Upper lobe of left lung (tissue), 6 donors: ENCODE results near the gene AFAP1L1. TPM values are rescaled to one million over a fixed set of nuclear protein-coding genes. Genes with fewer than 3 reads are reported as not detected.

Experiments
- ATAC-seq, 2 donors: fragments of 200-7000 bp; cut with Tn5 transposase; one replicate each; pipeline ENCODE4 v1.9.1; 2022; ENCODE audit warnings: mild to moderate bottlenecking in 2 of 2, moderate library complexity in 2 of 2; ENCODE audit not compliant: low FRiP score in 2 of 2
- DNase-seq, 2 donors: peaks; one replicate each; pipeline ENCODE4 v3.0.0-alpha.2; 2019 to 2020
- H3K27ac ChIP-seq, 4 donors: fragments of 200-600 bp; sonication (generic); one replicate each; pipeline ENCODE4 v1.5.1; 2016 to 2019
- H3K27me3 ChIP-seq, 4 donors: fragments of 200-600 bp; sonication (generic); one replicate each; pipeline ENCODE4 v1.5.1; 2017 to 2019
- H3K36me3 ChIP-seq, 4 donors: fragments of 200-600 bp; sonication (generic); one replicate each; pipeline ENCODE4 v1.5.1; 2016 to 2019
- H3K4me1 ChIP-seq, 4 donors: fragments of 200-600 bp; sonication (generic); one replicate each; pipeline ENCODE4 v1.5.1; 2018 to 2019
- H3K4me3 ChIP-seq, 4 donors: fragments of 200-600 bp; sonication (generic); one replicate each; pipeline ENCODE4 v1.5.1; 2017 to 2019; ENCODE audit warnings: mild to moderate bottlenecking in 2 of 4, moderate library complexity in 1 of 4
- H3K9me3 ChIP-seq, 4 donors: fragments of 200-600 bp; sonication (generic); one replicate each; pipeline ENCODE4 v1.5.1; 2018 to 2019
- EP300 ChIP-seq, 4 donors: sonication (generic); formaldehyde crosslinking; IDR thresholded peaks; one replicate each; pipeline ENCODE4 v1.5.1; 2017; ENCODE audit warnings: antibody characterized with exemption in 4 of 4, control low read depth in 2 of 4
- POLR2A ChIP-seq, 4 donors: fragments of 450-650 bp; IDR thresholded peaks; one replicate each; pipeline ENCODE4 v1.5.1; 2016 to 2017; ENCODE audit warnings: antibody characterized with exemption in 4 of 4, mild to moderate bottlenecking in 2 of 4
- POLR2AphosphoS5 ChIP-seq, 2 donors: sonication (generic); formaldehyde crosslinking; IDR thresholded peaks; one replicate each; pipeline ENCODE4 v1.5.1; 2017; ENCODE audit warnings: antibody characterized with exemption in 2 of 2
- WGBS, 2 donors: methylation state at CpG; one replicate each; pipeline ENCODE4 v1.1.5; 2017 to 2018; 5-methylcytosine and 5-hydroxymethylcytosine counted together
- total RNA-seq, 6 donors: library from RNA; depleted of rRNA in 4 of 6; stranded (reverse); fragments of >200 nt in 4 of 6; gene quantifications; one replicate each; pipeline versions ENCODE4 v1.1.0 to v1.2.1, GENCODE V29; 2016 to 2021
- TF ChIP-seq, protein P1 (sequence below), 6 experiments: fragments of 450-650 bp in 4 of 6; fragments of 200-600 bp in 2 of 6; sonication (generic) in 2 of 6; IDR thresholded peaks; one replicate each; pipeline ENCODE4 v1.5.1; 2016 to 2019; ENCODE audit warnings: antibody characterized with exemption in 6 of 6
- donor health status: DM: no; HTN: no; CAD: no; lungs with moderate emphysema.
- donor health status: DM: no; HTN: yes; CAD: no; lungs with severe emphysema.

Gene AFAP1L1
- total RNA-seq, 6 donors from 2014 or later: 15.1 to 40.8 (median 26.5) TPM

DNA sequence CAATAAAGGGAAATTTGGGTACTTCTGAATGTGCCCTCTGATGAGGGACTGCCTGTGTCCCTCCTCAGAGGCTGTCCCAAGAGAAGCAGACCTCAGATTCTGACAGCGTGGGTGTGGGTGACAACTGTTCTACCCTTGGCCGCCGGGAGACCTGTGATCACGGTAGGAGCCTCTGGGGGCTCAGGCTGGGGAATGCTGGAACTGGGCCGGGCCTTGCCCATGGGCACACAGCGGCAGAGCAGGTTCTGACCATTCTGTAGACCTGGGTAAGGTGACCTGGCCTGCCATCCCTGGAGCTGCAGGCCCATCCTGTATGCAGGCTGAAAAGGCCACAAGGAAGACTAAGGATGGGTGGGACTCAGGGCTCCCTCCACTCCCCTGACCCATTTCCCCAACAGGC, 44.1 kb downstream of the AFAP1L1 start:
- H3K27ac ChIP-seq: no peak overlapping the region
- ATAC-seq: no peak
- H3K27me3 ChIP-seq: no peaks in the 10 kb centered on the region
- peaks cover 10 to 19% (median 13%) of the 10 kb centered on the region in 4 donors for H3K4me1 ChIP-seq
- peak in 1 of 2 donors; percentile 54 for DNase-seq
- TF ChIP-seq, protein P1, sequence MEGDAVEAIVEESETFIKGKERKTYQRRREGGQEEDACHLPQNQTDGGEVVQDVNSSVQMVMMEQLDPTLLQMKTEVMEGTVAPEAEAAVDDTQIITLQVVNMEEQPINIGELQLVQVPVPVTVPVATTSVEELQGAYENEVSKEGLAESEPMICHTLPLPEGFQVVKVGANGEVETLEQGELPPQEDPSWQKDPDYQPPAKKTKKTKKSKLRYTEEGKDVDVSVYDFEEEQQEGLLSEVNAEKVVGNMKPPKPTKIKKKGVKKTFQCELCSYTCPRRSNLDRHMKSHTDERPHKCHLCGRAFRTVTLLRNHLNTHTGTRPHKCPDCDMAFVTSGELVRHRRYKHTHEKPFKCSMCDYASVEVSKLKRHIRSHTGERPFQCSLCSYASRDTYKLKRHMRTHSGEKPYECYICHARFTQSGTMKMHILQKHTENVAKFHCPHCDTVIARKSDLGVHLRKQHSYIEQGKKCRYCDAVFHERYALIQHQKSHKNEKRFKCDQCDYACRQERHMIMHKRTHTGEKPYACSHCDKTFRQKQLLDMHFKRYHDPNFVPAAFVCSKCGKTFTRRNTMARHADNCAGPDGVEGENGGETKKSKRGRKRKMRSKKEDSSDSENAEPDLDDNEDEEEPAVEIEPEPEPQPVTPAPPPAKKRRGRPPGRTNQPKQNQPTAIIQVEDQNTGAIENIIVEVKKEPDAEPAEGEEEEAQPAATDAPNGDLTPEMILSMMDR (IDR thresholded peaks at IDR 0.05): no peak
- no peak for TF ChIP-seq POLR2A (IDR thresholded peaks at IDR 0.05)
- no peak for TF ChIP-seq POLR2AphosphoS5 (IDR thresholded peaks at IDR 0.05)
- no peaks in the 10 kb centered on the region for H3K9me3 ChIP-seq
- WGBS, 2 donors: 91 to 92% methylated on average over 6 of the region's 6 CpGs
- H3K36me3 ChIP-seq: peaks cover 0 to 13% (median 0%) of the 10 kb centered on the region in 4 donors
- no peak overlapping the region for H3K4me3 ChIP-seq

DNA sequence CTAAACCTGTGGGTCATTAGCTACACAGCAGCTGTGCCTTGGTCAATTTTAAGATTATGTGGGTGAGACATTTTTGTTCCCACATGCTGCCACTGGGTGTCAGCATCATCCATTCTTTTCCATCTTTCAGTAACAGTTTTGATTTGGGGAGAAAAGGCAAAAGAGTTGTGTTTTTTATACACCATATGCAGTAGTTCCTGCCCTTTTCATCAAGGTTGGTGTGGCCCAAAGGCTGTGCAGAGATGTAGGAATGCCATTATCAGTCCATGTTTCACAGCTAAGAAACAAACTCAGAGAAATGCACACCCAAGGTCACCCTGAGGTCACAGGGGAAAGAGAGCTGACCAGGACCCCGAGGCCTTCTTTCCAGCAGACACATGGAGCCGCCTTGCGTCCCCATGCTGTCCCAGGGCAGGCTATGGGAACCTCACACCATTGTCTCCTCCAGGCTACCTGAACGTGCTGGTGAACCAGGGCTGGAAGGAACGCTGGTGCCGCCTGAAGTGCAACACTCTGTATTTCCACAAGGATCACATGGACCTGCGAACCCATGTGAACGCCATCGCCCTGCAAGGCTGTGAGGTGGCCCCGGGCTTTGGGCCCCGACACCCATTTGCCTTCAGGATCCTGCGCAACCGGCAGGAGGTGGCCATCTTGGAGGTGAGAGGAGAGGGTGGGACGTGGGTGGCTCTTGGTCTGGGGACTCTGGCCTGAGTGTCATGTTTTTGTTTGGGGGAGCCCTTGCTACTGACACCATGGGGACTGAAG, 45.8 kb downstream of the AFAP1L1 start:
- DNase-seq (peak in 1 of 2 donors; percentile 54), ATAC-seq (peak in 1 of 2 donors; percentile 57)
- peak overlapping the region in 1 of 4 donors; percentile 38 for H3K27ac ChIP-seq
- H3K36me3 ChIP-seq: peaks cover 0 to 7% (median 0%) of the 10 kb centered on the region in 4 donors
- WGBS, 2 donors: 86 to 87% methylated on average over 8 to 14 of the region's 14 CpGs
- no peak overlapping the region for H3K4me3 ChIP-seq
- H3K4me1 ChIP-seq: peaks cover 14 to 22% (median 15%) of the 10 kb centered on the region in 4 donors
- no peaks in the 10 kb centered on the region for H3K27me3 ChIP-seq
- TF ChIP-seq, protein P1 (IDR thresholded peaks at IDR 0.05): peak; percentile 51 to 75 (median 71)
- TF ChIP-seq POLR2A (IDR thresholded peaks at IDR 0.05): no peak
- no peaks in the 10 kb centered on the region for H3K9me3 ChIP-seq

DNA sequence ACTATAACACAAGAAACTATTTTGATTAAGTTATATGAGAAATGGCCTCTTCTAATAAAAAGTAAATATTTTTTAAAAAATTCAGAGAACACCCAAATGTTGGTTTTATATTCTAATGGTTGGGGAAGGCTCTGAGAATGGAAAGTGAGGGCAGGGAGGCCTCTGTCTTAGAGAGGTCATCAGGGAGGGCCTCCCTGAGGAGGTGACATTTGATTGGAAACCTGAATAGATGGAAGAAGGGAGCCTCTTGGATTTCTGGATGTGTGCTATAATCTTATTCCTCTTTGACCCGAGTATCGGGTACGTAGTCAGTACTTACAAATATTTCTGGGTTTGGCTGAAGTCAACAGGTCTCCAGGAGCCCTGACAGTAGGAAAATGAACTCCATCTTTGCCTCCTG, 47.5 kb downstream of the AFAP1L1 start:
- Histone ChIP-seq H3K27ac (peak overlapping the region in 2 of 4 donors; percentile 15 to 24), H3K4me1 (peaks cover 15 to 28% (median 22%) of the 10 kb centered on the region in 4 donors), H3K4me3 (no peak overlapping the region), H3K27me3 (no peaks in the 10 kb centered on the region), H3K36me3 (peaks cover 0 to 10% (median 0%) of the 10 kb centered on the region in 4 donors), H3K9me3 (no peaks in the 10 kb centered on the region)
- 91 to 97% methylated on average over 3 of the region's 3 CpGs for WGBS, 2 donors
- TF ChIP-seq EP300 (IDR thresholded peaks at IDR 0.05) (no peak), POLR2AphosphoS5 (IDR thresholded peaks at IDR 0.05) (no peak), POLR2A (IDR thresholded peaks at IDR 0.05) (no peak)
- TF ChIP-seq, protein P1 (IDR thresholded peaks at IDR 0.05): no peak
- ATAC-seq (no peak), DNase-seq (no peak)

DNA sequence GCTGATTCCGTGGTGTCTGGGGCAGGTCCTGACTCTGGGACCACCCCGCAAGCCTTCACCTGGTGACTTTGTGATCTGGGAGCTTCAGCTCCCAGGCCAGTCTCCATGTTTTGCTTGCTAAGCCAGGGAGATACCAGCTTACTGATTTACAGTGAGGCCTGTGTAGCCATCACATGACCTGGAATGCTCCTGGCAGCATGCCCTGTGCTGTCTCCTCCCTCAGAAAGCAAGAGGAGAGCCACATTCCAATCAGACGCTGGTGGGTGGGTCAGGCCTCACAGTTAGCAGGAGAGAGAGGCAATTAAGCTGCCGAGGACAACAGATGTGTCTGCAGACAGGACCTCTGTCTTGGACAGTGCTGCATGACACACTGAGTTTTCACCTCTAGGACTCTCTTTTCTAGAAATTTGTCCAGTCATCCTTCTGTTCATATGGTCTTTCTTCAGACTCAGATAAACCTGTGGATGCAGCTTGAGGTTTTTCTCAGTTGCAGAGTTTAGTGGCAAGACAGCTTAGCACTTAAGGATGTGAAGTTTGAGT, 49.2 kb downstream of the AFAP1L1 start:
- peaks cover 15 to 28% (median 22%) of the 10 kb centered on the region in 4 donors for H3K4me1 ChIP-seq
- ATAC-seq: peak; percentile 76 to 80
- no peaks in the 10 kb centered on the region for H3K9me3 ChIP-seq
- peaks cover 0 to 13% (median 0%) of the 10 kb centered on the region in 4 donors for H3K36me3 ChIP-seq
- no peaks in the 10 kb centered on the region for H3K27me3 ChIP-seq
- TF ChIP-seq EP300 (IDR thresholded peaks at IDR 0.05) (no peak), POLR2AphosphoS5 (IDR thresholded peaks at IDR 0.05) (peak in 1 of 2 donors; percentile 26)
- WGBS, 2 donors: 22 to 44% methylated on average over 2 to 4 of the region's 4 CpGs
- peak overlapping the region; percentile 36 to 62 (median 48) for H3K27ac ChIP-seq
- H3K4me3 ChIP-seq: no peak overlapping the region
- DNase-seq: peak in 1 of 2 donors; percentile 84

DNA sequence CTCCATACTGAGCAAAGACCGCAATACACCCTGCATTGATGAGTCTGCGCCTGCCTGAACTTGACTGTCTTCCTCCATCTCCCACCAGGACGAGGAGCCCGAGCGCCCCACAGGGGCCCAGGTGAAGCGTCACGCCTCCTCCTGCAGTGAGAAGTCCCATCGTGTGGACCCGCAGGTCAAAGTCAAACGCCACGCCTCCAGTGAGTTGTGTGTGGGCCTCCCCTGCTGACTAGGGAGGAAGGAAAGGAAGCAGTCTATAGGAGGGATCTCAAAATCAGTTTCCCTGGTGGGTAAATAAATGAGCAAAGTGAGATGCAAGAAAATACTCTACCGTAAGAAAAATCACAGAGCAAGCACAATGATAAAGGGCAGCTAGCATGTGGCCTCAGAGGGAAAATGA, 50.9 kb downstream of the AFAP1L1 start:
- no peaks in the 10 kb centered on the region for H3K9me3 ChIP-seq
- H3K4me3 ChIP-seq: no peak overlapping the region
- 83 to 91% methylated on average over 12 of the region's 12 CpGs for WGBS, 2 donors
- DNase-seq: peak in 1 of 2 donors; percentile 45
- TF ChIP-seq EP300 (IDR thresholded peaks at IDR 0.05) (no peak), POLR2AphosphoS5 (IDR thresholded peaks at IDR 0.05) (no peak), POLR2A (IDR thresholded peaks at IDR 0.05) (no peak)
- TF ChIP-seq, protein P1 (IDR thresholded peaks at IDR 0.05): no peak
- peaks cover 0 to 13% (median 0%) of the 10 kb centered on the region in 4 donors for H3K36me3 ChIP-seq
- peak overlapping the region; percentile 37 to 74 (median 56) for H3K27ac ChIP-seq
- H3K27me3 ChIP-seq: no peaks in the 10 kb centered on the region
- peaks cover 15 to 28% (median 22%) of the 10 kb centered on the region in 4 donors for H3K4me1 ChIP-seq
- ATAC-seq: no peak
